ENCODE data around the gene FBXL17. TPM values are rescaled to one million over a fixed set of nuclear protein-coding genes. Genes with fewer than 3 reads are reported as not detected.

The FBXL17 gene
- total RNA-seq, 1 experiment from 2014 or later, result 5.3 TPM

DNA sequence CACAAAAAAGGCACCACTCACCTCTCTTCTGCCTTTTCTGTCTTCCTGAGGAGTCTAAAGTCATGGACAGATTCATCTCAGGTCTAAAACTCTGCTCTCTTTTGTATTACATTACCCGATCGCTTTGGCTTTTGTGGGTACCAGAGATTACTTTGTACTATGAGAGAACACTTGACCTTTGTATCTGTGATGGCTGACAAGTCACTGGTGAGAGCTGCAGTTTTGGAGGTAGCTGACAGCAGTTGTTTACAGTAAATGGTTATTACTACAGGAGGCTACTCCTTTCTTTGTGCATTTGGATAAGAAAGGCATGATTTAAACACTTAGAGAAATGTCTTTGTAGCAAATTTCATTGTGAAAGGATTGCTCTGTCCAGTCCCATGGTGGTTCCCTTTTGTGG is 307.3 kb downstream of the FBXL17 start:
- Mint-ChIP-seq H3K27ac (peak overlapping the region; percentile 61 to 90 (median 62); a peak in 5 of 7 replicates), H3K4me3 (no peak overlapping the region), H3K9me3 (peaks cover 9 to 19% of the 10 kb centered on the region in 2 experiments), H3K4me1 (peaks cover 36 to 43% of the 10 kb centered on the region in 2 experiments), H3K27me3 (ENCODE audit: low read depth) (no peaks in the 10 kb centered on the region), H3K36me3 (ENCODE audit: insufficient read depth in 1 of 3, low read depth in 3 of 3) (peaks cover 10 to 22% (median 12%) of the 10 kb centered on the region in 3 experiments)
- H3K9me3 ChIP-seq (ENCODE audit: control insufficient read depth, low read depth, low read length), result no peaks in the 10 kb centered on the region
- H2BK15ac ChIP-seq (ENCODE audit: low read depth, low read length), result no peak overlapping the region
- H3K4ac ChIP-seq (ENCODE audit: low read depth, low read length), result no peak overlapping the region
- H3K27me3 ChIP-seq (ENCODE audit: insufficient read depth, low read length), result no peaks in the 10 kb centered on the region
- no peaks in the 10 kb centered on the region for H4K20me1 ChIP-seq (ENCODE audit: control insufficient read depth, insufficient read depth, insufficient read length)
- H2BK120ac ChIP-seq (ENCODE audit: low read depth, low read length, poor library complexity, severe bottlenecking), result no peak overlapping the region
- no peak overlapping the region for H3K14ac ChIP-seq (ENCODE audit: insufficient read depth, low read length)
- no peak overlapping the region for H3K9ac ChIP-seq (ENCODE audit: extremely low read depth, insufficient read length, low read length)
- H2BK20ac ChIP-seq (ENCODE audit: low read depth, low read length, poor library complexity, severe bottlenecking), result no peak overlapping the region
- no peaks in the 10 kb centered on the region for H3K79me2 ChIP-seq (ENCODE audit: insufficient read depth, low read length)
- H3K4me1 ChIP-seq (ENCODE audit: insufficient read depth, low read length), result peaks cover 8% of the 10 kb centered on the region; the same call in 1 of the 2 replicates
- H2BK12ac ChIP-seq (ENCODE audit: insufficient read length, low read depth, low read length), result no peak overlapping the region
- no peak overlapping the region for H3K56ac ChIP-seq (ENCODE audit: insufficient read length, low read depth, low read length)
- H4K5ac ChIP-seq (ENCODE audit: insufficient read length, low read depth, low read length), result no peak overlapping the region
- no peak for DNase-seq
- H3K23ac ChIP-seq (ENCODE audit: insufficient read length, low read depth, low read length), result no peak overlapping the region
- no peak overlapping the region for H3T11ph ChIP-seq (ENCODE audit: low read length)
- TF ChIP-seq, protein P1, sequence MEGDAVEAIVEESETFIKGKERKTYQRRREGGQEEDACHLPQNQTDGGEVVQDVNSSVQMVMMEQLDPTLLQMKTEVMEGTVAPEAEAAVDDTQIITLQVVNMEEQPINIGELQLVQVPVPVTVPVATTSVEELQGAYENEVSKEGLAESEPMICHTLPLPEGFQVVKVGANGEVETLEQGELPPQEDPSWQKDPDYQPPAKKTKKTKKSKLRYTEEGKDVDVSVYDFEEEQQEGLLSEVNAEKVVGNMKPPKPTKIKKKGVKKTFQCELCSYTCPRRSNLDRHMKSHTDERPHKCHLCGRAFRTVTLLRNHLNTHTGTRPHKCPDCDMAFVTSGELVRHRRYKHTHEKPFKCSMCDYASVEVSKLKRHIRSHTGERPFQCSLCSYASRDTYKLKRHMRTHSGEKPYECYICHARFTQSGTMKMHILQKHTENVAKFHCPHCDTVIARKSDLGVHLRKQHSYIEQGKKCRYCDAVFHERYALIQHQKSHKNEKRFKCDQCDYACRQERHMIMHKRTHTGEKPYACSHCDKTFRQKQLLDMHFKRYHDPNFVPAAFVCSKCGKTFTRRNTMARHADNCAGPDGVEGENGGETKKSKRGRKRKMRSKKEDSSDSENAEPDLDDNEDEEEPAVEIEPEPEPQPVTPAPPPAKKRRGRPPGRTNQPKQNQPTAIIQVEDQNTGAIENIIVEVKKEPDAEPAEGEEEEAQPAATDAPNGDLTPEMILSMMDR (conservative IDR thresholded peaks at IDR 0.05), result no peak
- no peak overlapping the region for H2AK5ac ChIP-seq (ENCODE audit: insufficient read length, low read length)
- H2BK5ac ChIP-seq (ENCODE audit: insufficient read length, low read length), result no peak overlapping the region
- H3K23me2 ChIP-seq (ENCODE audit: insufficient read length, low read depth, low read length, poor library complexity, severe bottlenecking), result no peaks in the 10 kb centered on the region
- no peak overlapping the region for H3K18ac ChIP-seq (ENCODE audit: insufficient read length, low read depth, low read length)
- H3K79me1 ChIP-seq (ENCODE audit: insufficient read depth, low read depth, low read length, poor library complexity, severe bottlenecking), result no peaks in the 10 kb centered on the region
- H4K91ac ChIP-seq (ENCODE audit: insufficient read length, low read depth, low read length), result no peak overlapping the region
- no peak overlapping the region for H3K4me2 ChIP-seq (ENCODE audit: insufficient read depth, insufficient read length, low read length)
- no peak overlapping the region for H4K8ac ChIP-seq (replicated peaks; ENCODE audit: insufficient read length, low read depth, low read length)
- WGBS (ENCODE audit: extremely low coverage, insufficient read length, low lambda C conversion rate), result no CpG with 5 or more reads among the region's 2 CpGs
- H2AFZ ChIP-seq (ENCODE audit: low read length), result no peak overlapping the region
- no peak overlapping the region for H3K27ac ChIP-seq (ENCODE audit: insufficient read length, low read depth, low read length)
